ENCODE results near the gene TBC1D5.
"Not testable (repeated sequence)": the region's sequence is repeated elsewhere in the genome, so short reads cannot be mapped to it uniquely, and the experiment has no call there.

Gene TBC1D5

GRCh38 chr3:17154221-17154620 lies 588.2 kb downstream of the TBC1D5 start:
- DNase-seq = no peak

- no peak for DNase-seq
Measured at GRCh38 chr3:17153209-17153608, 589.2 kb downstream of the TBC1D5 start.

- no peak for DNase-seq
Measured at GRCh38 chr3:17151598-17152373, 590.6 kb downstream of the TBC1D5 start.

GRCh38 chr3:17149076-17149475 lies 593.4 kb downstream of the TBC1D5 start:
- DNase-seq = no peak

GRCh38 chr3:17144665-17144993 lies 597.8 kb downstream of the TBC1D5 start:
- no peak for DNase-seq

- DNase-seq = no peak
Measured at GRCh38 chr3:17143893-17144664, 598.4 kb downstream of the TBC1D5 start.

- DNase-seq = no peak
Measured at GRCh38 chr3:17142516-17142915, 599.9 kb downstream of the TBC1D5 start.

- no peak for DNase-seq
Measured at GRCh38 chr3:17141699-17142098, 600.7 kb downstream of the TBC1D5 start.

GRCh38 chr3:17140670-17141505 lies 601.5 kb downstream of the TBC1D5 start:
- no peak for DNase-seq

GRCh38 chr3:17138246-17139039 lies 604.0 kb downstream of the TBC1D5 start:
- DNase-seq = no peak

GRCh38 chr3:17137321-17137826 lies 605.1 kb downstream of the TBC1D5 start:
- DNase-seq = no peak

GRCh38 chr3:17136136-17136721 lies 606.2 kb downstream of the TBC1D5 start:
- DNase-seq = no peak

GRCh38 chr3:17135696-17136095 lies 606.7 kb downstream of the TBC1D5 start:
- DNase-seq = no peak

GRCh38 chr3:17133632-17134545 lies 608.5 kb downstream of the TBC1D5 start:
- no peak for DNase-seq

- no peak for DNase-seq
Measured at GRCh38 chr3:17132286-17133115, 609.9 kb downstream of the TBC1D5 start.

- DNase-seq = no peak
Measured at GRCh38 chr3:17130956-17131355, 611.5 kb downstream of the TBC1D5 start.

- DNase-seq = no peak
Measured at GRCh38 chr3:17129556-17129955, 612.9 kb downstream of the TBC1D5 start.

GRCh38 chr3:17128671-17129070 lies 613.8 kb downstream of the TBC1D5 start:
- not testable (repeated sequence) for DNase-seq

GRCh38 chr3:17125738-17126442 lies 616.5 kb downstream of the TBC1D5 start:
- DNase-seq = no peak
